ENCODE measurements around the gene TSC22D1.

GRCh38 chr13:44414716-44415115, 161.4 kb downstream of the TSC22D1 start:
- TF ChIP-seq CTCF (IDR thresholded peaks at IDR 0.05) (no peak), EZH2phosphoT487 (IDR thresholded peaks at IDR 0.05) (no peak)

Measured in neural progenitor cell (in vitro differentiated cells).